Panc1 (cell line): ENCODE data around the gene CELF2.

Experiments used
- POLR2AphosphoS5 ChIP-seq: IDR thresholded peaks from 2 replicates; pipeline ENCODE4 v1.6.1; 2012; ENCODE audit warnings: mild to moderate bottlenecking, low read depth, low read length, moderate library complexity
- TF ChIP-seq, protein P1 (sequence below): fragments of 450-650 bp; IDR thresholded peaks from 2 replicates; pipeline ENCODE4 v1.5.1; 2017; ENCODE audit warnings: mild to moderate bottlenecking

DNA sequence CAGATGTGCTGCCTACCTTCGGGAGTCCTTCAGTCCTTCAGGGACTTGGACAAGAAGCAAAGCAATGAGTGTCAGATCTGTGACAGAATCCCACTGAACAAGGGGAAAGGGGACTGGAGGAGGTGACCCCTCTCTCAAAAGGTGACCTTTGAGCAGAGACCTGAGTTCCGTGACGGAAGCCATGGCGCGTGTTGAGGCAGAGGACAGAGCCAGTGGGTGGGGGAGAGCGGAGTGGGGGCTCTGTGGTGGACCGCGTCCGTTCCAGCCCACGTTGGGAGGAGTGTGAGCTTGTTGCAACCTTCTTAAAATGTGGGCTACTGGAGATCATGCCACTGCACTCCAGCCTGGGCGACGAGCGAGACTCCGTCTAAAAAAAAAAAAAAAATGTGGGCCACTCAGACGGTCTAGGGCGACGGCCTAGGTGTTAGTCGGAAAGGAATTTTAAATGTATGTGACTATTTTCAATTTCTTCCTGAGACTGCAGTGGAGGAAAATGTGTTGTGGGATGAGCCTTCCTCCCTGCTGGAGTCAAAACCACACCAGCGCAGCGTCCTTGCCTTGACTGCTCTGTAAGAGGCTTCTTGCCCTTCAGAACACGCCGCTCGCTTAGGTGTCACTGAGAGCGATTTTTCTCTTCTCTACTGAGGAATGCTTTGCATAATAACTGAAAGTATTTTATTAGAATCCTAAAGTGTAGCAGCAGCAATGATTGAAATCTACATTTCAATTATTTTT is 272.7 kb downstream of the CELF2 start:
- no peak for TF ChIP-seq POLR2AphosphoS5
- TF ChIP-seq, protein P1, sequence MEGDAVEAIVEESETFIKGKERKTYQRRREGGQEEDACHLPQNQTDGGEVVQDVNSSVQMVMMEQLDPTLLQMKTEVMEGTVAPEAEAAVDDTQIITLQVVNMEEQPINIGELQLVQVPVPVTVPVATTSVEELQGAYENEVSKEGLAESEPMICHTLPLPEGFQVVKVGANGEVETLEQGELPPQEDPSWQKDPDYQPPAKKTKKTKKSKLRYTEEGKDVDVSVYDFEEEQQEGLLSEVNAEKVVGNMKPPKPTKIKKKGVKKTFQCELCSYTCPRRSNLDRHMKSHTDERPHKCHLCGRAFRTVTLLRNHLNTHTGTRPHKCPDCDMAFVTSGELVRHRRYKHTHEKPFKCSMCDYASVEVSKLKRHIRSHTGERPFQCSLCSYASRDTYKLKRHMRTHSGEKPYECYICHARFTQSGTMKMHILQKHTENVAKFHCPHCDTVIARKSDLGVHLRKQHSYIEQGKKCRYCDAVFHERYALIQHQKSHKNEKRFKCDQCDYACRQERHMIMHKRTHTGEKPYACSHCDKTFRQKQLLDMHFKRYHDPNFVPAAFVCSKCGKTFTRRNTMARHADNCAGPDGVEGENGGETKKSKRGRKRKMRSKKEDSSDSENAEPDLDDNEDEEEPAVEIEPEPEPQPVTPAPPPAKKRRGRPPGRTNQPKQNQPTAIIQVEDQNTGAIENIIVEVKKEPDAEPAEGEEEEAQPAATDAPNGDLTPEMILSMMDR: no peak
